GM18858 (cell line): ENCODE measurements around the gene RELB.
"Not testable (repeated sequence)": the region's sequence is repeated elsewhere in the genome, so short reads cannot be mapped to it uniquely, and the experiment has no call there.

Experiments used
- ATAC-seq: cut with Tn5 transposase; IDR thresholded peaks from one replicate; pipeline ENCODE4 v1.9.1; 2021; ENCODE audit not compliant: unreplicated experiment

The RELB gene, protein sequence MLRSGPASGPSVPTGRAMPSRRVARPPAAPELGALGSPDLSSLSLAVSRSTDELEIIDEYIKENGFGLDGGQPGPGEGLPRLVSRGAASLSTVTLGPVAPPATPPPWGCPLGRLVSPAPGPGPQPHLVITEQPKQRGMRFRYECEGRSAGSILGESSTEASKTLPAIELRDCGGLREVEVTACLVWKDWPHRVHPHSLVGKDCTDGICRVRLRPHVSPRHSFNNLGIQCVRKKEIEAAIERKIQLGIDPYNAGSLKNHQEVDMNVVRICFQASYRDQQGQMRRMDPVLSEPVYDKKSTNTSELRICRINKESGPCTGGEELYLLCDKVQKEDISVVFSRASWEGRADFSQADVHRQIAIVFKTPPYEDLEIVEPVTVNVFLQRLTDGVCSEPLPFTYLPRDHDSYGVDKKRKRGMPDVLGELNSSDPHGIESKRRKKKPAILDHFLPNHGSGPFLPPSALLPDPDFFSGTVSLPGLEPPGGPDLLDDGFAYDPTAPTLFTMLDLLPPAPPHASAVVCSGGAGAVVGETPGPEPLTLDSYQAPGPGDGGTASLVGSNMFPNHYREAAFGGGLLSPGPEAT

DNA sequence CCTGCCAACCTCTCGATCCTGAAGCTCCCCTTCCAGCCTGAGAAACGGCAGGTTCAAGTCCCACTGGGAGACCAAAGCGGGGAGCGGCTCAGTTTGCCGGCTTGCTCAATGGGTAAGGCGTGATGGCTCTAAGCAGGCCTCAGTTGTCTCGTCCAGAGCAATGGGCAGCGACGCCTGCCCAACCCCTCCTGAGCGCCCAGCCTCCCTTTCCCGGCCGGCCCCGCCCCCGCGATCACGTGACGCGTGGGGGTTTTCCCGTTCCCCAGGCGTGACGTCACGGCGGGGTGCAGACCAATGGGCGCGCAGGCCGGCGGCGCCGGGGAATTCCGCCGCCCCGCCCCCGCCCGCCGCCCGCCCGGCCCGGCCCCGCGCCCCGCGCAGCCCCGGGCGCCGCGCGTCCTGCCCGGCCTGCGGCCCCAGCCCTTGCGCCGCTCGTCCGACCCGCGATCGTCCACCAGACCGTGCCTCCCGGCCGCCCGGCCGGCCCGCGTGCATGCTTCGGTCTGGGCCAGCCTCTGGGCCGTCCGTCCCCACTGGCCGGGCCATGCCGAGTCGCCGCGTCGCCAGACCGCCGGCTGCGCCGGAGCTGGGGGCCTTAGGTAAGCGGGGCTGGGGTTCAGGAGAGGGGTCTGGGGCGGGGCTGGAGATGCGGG is at the start of gene RELB:
RELB (plus strand) TSS at position 378 of the 653 bp plus-strand sequence; CDS start at position 494, 116 bp downstream.
- ATAC-seq: peak; percentile 41

DNA sequence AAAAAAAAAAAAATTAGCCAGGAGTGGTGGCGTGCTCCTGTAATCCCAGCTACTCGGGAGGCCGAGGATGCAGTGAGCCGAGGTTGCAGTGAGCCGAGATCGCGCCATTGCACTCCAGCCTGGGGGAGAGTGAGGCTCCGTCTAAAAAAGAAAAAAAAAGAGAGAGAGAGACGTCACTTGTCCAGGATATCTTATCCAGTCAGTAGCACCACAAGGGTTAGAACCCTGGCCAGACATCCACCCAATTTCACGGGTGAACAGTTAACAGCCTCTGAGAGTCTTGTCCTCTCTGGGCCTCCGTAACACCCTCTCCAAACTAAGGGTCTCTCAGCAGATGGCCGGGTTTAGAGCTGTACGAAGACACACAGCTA is 47.0 kb upstream of the RELB start:
- ATAC-seq: no peak

DNA sequence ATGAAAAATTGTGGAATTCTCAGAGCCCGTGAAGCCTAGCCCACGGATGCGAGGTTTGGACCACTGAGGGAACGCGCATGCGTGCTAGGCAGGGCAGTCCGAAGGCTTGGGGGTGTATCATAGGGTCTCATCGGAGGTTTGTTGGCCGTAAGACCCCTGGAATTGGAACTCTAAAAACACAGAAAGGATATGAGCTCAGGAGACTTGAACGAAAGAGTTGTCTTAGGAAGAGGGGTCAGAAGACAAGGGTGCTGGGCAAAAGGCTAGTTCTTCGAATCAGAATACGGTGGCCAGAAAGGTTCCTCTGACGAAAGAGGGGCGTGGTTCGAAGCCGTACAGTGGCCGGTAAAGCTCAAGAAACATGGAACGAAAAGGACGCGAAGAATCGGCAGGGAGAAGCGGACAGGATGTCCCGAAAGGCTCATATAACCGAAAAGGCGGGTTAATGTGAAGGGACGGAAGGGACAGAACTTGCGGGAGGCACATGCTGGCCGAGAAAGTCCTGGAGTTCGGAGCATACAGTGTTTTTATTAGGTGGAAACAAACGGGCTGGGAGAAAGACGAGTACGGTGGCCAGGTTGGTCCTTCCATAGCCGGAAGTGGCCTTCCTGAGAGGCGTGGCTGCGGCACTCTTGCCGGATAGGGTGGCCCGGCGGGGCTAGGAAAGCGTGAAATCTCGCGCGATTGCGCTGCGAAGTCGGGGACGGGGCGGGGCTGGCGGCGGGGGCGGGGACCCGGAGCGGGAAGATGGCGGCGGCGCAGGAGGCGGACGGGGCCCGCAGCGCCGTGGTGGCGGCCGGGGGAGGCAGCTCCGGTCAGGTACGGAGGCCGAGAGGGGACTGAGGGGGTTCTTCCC is 46.4 kb upstream of the RELB start, which contains the start of gene CLPTM1:
CLPTM1 (plus strand) TSS at position 732 of the 856 bp plus-strand sequence; CDS start at position 748, 16 bp downstream.
- peak; percentile 67 for ATAC-seq

DNA sequence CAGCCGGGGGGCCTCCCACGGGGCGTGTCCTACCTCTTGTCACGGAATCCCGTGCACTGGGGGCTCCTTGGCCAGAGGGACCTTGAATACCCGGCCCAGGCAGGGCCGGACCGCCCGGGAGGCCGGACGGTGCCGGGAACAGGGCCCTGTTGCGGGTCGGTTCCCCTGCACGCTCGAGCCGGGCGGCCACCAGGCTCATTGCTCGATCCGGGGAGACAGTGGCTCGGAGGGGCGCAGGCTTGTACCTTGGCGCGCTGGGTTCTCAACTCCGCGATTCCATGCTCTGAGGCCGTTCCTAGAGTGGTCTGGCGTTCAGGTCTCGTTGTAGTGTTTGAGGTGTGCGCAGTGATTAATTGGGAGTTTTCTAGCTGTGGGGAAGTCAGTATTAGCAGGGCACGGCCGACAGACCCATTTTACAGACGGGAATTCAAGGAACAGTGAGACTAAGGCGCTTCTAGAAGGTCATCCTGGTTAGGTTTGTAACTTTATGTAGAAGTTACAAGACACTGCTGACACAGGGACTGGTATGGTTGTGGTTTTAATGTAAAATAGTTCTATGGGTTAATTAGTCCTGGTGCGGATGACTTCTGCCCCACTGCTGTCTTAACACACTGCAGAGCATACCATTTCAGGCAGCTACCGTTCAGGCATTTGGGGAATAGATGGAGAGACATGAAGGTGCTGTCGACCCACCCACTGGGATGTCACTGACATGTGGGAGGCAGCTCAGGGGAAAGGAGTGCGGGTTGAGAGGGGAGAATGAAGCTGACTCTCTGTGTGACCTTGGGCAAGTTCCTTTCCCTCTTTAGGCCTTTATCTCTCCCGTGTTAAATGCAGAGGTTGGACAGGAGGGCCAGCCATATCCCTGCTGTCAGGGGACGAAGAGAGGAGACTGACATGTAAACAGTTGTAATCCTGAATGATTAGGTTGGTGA is 45.5 kb upstream of the RELB start:
- peak; percentile 8 for ATAC-seq

DNA sequence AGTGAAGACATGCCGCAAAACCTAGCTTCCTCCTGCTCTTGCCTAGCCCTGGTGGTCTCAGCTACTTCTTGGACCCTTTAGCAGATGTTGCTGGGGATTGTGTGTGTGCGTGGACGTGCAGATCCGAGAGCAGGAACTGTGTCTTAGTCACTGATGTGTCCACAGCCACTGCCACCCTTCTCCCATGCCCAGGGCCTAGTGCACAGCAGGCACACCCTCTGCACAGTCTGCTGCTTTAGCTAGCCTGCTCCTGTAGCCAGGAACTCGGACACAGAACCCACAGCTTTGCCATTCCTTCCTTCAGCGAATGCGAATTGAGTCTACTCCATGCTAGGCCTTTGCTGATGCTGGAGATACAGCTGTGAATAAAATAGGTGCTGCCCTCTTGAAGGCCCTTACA is 43.7 kb upstream of the RELB start:
- no peak for ATAC-seq

DNA sequence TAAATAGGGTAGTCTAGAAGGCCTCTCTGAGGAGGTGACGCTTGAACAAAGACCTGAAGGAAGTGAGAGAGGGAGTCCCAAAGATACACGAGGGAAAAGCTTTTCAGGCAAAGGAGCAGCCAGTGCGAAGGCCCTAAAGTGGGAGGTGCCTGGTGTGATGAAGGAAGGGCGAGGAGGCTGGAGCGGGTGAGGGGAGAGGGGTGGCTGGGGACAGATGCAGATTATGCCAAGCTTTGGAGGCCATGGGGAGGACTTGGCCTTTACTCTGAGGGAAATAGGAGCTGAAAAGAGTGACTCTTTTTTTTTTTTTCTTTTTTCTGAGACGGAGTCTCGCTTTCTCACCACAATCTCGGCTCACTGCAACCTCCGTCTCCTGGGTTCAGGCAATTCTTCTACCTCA is 43.2 kb upstream of the RELB start:
- no peak for ATAC-seq

DNA sequence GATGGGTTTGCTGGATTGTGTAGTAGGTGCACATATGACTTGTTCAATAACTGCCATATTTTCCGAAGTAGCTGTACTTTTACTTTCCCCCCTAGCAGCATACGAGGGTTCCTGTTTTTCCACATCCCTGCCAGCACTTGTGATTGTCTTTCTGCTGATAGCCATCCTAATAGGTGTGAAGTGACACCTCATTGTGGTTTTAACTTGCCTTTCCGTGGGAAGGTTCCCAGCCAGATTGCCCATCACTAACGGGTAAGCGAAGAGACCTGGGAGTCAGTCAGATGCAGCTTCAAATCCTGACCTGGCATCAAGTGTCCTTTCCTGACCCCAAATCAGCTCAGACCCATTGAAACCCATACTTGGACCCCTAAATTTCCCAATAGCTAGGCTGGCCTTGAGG is 41.6 kb upstream of the RELB start:
- ATAC-seq: no peak

DNA sequence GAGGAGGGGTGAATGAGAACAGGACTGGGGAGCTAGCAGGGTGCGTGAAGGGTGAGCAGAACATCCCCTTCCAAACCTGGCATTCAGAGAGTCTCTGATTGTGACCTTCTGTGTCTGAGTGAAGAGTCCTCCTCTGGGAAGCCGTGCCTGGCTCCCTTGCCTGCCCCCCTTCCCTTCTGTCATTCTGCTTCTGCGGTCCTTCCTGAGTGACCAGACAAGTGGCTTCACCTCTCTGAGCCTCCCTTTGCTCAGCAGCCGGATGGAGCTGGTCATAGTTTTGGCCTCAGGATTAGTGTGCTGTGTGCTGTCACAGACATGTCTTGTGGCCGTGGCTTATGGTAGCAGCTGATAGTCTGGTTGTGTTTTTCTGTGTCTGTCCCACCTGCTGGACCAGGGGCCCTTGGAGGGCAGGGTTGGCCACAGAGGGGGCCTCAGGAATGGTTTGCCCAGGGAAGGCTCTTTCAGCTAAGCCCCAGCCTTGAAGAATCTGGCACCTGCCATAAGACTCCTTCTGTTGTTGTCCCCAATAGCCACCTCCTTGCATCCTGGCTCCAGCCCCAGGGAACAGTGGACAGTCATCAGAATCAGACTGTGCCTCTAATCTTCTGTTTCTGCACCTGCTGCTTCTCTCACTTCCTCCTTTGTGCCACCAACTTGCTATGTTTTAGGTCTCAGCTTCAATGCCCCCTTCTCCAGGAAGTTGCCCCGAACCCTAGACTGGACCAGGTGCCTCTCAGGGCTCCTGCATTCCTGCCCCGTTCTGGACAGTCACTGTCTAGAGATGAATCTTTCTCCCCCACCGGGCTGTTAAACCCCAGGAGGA is 40.1 kb upstream of the RELB start:
- no peak for ATAC-seq

DNA sequence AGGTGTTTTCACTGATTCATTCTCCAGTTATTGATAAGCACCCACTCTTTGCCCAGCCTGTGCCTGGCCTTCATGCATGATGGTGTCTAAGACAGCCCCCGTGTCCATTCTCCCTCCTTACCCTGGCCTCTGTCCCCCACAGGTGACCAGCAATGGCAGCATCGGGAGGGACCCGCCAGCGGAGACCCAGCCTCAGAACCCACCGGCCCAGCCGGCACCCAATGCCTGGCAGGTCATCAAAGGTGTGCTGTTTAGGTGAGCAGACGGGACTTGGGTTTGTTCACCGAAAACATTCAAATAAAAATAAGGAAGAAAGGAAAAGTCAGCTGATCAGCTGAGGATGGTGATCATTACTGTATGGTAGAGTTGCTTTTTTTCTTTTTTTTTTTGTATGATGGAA is 39.4 kb upstream of the RELB start:
- ATAC-seq: no peak

DNA sequence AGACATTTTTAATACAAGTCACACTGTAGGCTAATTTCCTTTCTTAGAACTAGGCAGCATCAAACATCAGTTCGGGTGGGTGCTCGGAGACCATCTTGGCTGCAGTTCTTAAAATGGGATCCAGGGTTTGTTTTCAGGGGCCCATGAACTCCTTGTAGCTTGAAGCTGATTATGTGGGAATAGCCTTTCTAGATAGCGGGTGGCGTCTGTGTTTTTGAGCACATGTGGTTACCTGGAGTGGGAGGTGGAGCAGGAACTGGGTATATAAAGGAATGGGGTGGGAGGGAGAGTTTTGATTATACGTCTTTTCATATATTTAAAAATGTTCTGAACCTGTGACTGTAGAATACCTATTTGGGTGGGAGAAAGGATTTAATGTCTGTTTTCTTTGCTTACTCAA is 33.1 kb upstream of the RELB start:
- ATAC-seq: no peak

DNA sequence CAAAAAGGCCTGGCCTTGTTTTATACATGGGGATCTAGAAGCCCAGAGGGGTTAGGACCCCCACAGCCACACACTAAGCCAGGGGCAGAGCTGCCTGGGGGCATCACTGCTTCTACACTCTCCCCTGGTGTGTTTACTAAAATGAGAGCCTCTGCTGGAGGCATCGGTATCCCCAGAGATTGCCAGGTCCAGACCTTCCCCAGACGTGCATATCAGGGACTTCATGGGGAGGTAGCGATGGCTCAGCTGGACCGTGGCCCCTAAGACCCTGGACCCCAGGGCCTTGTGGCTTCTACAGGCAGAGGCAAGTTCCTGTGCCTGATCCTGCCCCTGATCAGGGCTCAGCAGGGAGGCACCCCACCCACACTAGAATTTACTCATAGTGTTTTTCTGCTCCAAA is 32.6 kb upstream of the RELB start:
- ATAC-seq: no peak

DNA sequence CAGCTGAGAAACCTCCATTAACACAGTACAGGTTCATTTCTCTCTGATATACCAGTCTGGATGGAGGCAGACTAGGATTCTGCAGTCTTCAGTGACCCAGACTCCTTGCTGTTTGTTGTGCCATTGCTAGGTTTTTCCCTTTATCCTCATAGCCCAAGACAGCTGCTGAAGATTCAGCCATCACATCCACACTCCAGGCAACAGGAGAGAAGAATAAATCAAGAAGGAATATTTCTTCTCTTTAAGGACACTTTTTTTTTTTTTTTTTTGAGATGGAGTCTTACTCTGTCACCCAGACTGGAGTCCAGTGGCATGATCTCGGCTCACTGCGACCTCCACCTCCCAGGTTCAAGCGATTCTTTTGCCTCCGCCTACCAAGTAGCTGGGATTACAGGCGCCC is 31.8 kb upstream of the RELB start:
- ATAC-seq: no peak

DNA sequence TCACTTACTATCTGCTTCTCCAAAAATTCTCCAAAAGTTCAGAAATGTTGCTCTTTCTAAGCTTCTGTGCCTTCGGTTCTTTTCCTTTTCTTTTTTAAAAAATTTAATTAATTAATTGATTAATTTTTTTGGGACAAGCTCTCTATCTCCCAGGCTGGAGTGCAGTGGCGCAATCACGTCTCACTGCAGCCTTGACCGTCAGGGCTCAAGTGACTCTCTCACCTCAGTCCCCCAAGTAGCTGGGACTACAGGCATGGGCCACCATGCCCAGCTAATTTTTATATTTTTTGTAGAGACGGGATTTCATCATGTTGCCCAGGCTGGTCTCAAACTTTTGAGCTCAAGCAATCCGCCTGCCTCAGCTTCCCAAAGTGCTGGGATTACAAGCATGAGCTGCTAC is 29.8 kb upstream of the RELB start:
- ATAC-seq: not testable (repeated sequence)

DNA sequence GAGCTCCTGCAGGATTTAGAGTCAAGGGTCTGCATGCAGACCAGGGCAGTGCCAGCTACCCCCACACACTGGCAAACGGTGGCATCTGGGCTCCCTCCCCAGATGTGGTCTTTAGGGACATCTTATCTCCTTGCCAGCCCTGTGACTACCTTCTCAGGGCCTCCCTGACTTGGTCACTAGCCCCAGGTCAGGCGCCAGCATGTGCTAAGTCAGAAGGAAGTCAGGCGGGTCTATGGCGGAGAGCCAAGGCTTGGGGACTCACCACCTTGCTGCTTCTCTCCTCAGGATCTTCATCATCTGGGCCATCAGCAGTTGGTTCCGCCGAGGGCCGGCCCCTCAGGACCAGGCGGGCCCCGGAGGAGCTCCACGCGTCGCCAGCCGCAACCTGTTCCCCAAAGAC is 28.5 kb upstream of the RELB start:
- no peak for ATAC-seq

DNA sequence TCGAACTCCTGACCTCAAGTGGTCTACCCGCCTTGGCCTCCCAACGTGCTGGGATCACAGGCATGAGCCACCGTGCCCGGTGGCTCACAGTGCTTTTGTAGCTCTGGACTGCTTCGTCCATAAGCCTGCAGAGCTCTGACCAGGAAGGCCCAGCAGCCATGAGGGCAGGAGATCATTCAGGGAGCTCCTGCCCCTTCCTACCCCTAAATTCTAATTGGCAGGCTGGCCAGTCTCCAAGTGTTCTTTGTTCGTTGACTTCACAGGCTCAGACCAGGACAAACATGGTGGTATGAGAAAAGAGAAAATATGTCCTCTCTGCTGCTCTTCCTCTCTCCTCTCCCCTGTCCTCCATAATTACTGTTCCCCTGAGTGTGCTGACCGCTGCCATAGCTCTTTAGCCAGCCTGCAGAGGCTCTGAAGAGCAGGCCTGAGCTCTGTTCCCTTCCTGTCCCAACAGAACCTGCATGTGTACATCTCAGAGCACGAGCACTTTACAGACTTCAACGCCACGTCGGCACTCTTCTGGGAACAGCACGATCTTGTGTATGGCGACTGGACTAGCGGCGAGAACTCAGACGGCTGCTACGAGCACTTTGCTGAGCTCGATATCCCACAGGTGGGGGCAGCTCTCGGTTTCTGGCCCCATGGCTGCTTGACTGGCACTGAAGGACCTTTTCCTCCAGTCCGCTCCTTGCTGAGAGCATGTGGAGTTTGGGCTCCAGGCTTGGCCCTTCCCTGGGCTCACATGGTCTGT is 27.1 kb upstream of the RELB start:
- no peak for ATAC-seq

DNA sequence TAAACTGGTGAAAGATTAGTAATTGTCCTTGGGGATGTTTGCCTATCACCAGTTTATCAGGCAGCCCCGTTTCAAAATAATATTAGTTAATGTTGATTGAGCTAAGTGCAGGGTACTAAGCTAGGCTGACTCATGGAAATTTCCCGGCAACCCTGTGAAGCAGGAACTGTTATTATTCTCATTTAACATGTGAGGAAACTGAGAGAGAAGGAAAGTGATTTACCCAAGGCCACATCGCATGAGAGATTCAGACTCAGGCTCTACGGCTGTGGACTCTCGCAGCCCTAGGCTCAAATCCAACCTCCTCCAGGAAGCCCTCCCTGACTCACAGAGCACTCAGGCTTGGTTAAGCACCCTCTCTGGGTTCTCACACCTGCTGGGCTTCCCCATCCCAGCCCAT is 26.4 kb upstream of the RELB start:
- ATAC-seq: no peak

DNA sequence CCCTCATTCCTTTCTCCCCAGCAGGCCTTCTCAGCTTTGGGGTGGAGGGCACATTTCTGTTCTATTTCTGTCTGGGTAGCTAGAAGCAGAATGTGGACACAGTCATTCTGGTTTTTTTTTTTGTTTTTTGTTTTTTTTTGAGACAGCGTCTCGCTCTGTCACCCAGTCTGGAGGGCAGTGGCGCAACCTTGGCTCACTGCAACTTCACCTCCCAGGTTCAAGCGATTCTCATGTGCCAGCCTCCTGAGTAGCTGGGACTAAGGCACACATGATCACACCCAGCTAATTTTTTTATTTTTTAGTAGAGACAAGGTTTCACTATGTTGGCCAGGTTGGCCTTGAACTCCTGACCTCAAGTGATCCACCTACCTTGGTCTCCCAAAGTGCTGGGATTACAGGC is 25.8 kb upstream of the RELB start:
- no peak for ATAC-seq

DNA sequence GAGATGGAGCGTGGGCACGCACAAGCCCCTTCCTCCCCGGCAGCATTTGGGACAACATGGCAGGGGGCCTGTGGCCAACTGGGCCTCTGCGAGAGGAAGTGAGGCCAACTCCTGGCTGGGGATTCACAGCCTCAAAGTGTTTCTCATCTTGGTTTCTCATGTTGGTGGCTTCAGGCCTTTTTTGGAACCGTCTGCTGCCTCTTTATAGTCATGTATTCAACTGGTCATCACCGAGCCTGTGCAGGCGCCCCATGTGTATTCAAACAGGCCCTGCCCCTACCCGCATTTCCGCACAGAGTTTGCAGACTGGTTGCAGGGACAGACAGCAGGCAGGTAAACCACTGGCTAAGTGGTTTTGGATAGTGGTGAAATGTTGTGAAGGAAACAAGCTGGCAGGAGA is 17.3 kb upstream of the RELB start:
- ATAC-seq: no peak

DNA sequence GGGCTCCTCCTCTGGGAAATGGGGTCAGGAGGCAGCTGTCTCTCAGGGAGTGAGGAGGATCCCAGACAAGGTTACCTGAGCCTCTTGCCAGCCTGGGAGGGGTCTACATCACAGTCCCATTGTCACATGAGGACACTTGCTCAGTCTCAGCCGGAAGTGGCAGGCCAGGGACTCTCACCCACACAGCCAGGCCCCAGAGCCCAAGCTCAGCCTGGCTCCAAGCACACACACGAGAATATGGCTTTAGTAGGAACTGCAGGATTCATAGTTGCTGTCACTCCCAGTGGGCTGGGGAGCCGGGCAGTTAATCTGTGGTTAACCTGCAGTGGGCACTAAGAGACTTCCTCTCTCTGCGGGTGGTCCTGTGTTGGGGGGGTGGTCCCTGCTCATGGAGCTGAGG is 15.8 kb upstream of the RELB start:
- ATAC-seq: no peak
